Esophagus muscularis mucosa (tissue), 4 donors: ENCODE results near the gene NPFF.
A peak's percentile ranks its signal among the peaks of the same experiment; 100 is the strongest.

ENCODE experiments used
- CTCF ChIP-seq, 3 experiments: fragments of 200-600 bp in 2 of 3; fragments of 450-650 bp in 1 of 3; sonication (generic) in 2 of 3; IDR thresholded peaks; one replicate each; pipeline ENCODE4 v1.5.1; 2017 to 2019; ENCODE audit warnings: antibody characterized with exemption in 3 of 3, mild to moderate bottlenecking in 2 of 3, moderate library complexity in 1 of 3
- EP300 ChIP-seq: sonication (generic); formaldehyde crosslinking; IDR thresholded peaks from one replicate; pipeline ENCODE4 v1.6.1; 2017; ENCODE audit warnings: antibody characterized with exemption
- POLR2A ChIP-seq: fragments of 450-650 bp; IDR thresholded peaks from one replicate; pipeline ENCODE4 v1.6.1; 2017; ENCODE audit warnings: antibody characterized with exemption, moderate library complexity, mild to moderate bottlenecking, low read depth
- POLR2AphosphoS5 ChIP-seq, 2 donors: sonication (generic); formaldehyde crosslinking; IDR thresholded peaks; one replicate each; pipeline ENCODE4 v1.6.1; 2017; ENCODE audit warnings: antibody characterized with exemption in 2 of 2

GRCh38 chr12:53508534-53509170 is 1.4 kb upstream of the NPFF start:
- TF ChIP-seq POLR2A (no peak), CTCF (IDR thresholded peaks at IDR 0.05) (peak; percentile 88 to 97 (median 92)), EP300 (no peak), POLR2AphosphoS5 (IDR thresholded peaks at IDR 0.05) (peak; percentile 53 to 65)
